PFSK-1 (cell line): Measurements from ENCODE around the gene FBXL13.

Experiments used
- FOXP2 ChIP-seq: optimal IDR thresholded peaks from 2 replicates; pipeline ENCODE3; 2011; ENCODE audit warnings: borderline replicate concordance, control low read depth, inconsistent platforms; ENCODE audit not compliant: insufficient read depth; ENCODE audit errors: extremely low read length, extremely low read depth
- POLR2AphosphoS5 ChIP-seq: IDR thresholded peaks from 2 replicates; pipeline ENCODE4 v1.6.1; 2012; ENCODE audit warnings: low read depth, mild to moderate bottlenecking, control low read depth, low read length, moderate library complexity
- REST ChIP-seq, 2 experiments: IDR thresholded peaks; 2 replicates each; pipeline versions ENCODE4 v1.6.1 to v1.8.0; 2011 to 2012; ENCODE audit warnings: low read depth in 2 of 2, low read length in 2 of 2, control low read depth in 1 of 2, inconsistent platforms in 1 of 2, mild to moderate bottlenecking in 1 of 2, moderate library complexity in 1 of 2; ENCODE audit not compliant: insufficient read depth in 1 of 2
- SIN3A ChIP-seq: IDR thresholded peaks from 2 replicates; pipeline ENCODE4 v1.6.1; 2012; ENCODE audit warnings: mild to moderate bottlenecking, low read length, moderate library complexity, borderline replicate concordance; ENCODE audit not compliant: insufficient read depth
- TAF1 ChIP-seq: IDR thresholded peaks from 2 replicates; pipeline ENCODE4 v1.6.1; 2012; ENCODE audit warnings: low read length, control low read depth, borderline replicate concordance; ENCODE audit not compliant: insufficient read depth

The FBXL13 gene

GRCh38 chr7:103071000-103071399, 3.6 kb downstream of the FBXL13 start:
- TF ChIP-seq TAF1 (no peak), POLR2AphosphoS5 (no peak), SIN3A (no peak), REST (IDR thresholded peaks at IDR 0.05; ENCODE audit: insufficient read depth in 1 of 2, low read depth in 2 of 2, low read length in 2 of 2) (no peak), FOXP2 (no peak)

DNA sequence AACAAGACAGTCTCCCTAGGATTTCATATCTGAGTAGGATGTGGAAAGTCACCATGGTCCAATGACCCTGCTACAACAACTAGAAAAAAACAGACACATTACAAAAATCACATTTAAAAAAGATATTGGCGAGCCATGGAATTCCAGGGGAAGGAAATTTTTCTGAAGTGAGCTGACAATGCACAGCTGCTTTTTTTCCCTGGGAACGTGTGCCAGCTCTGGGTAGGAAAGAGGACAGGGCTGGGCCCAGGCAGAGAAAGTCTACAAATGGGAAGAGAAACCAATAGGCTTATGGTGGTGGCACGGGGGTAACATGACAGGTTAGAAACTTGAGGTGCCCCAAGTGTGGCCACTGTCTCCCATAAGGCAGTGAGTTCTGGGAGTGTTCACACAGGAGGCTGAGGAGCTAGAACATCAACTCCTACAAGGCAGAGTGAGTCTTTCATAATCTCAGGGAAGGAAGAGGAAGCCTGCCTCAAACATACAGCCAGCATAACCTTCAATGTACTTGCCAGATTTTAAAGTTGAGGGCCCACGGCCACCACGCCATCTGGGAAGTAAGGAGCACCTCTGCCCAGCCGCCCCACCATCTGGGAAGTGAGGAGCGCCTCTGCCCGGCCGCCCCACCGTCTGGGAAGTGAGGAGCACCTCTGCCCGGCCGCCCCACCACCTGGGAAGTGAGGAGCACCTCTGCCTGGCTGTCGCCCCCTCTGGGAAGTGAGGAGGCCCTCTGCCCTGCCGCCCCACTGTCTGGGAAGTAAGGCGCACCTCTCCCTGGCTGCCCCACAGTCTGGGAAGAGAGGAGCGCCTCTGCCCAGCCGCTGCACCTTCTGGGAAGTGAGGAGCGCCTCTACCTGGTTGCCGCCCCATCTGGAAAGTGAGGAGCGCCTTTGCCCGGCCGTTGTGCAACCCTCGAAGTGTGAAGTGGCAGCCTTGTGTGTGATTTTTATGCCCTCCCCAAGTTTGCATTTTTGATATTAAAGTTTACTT, 5.9 kb downstream of the FBXL13 start:
- no peak for TF ChIP-seq POLR2AphosphoS5
- TF ChIP-seq REST (IDR thresholded peaks at IDR 0.05; ENCODE audit: insufficient read depth in 1 of 2, low read depth in 2 of 2, low read length in 2 of 2), result no peak
- no peak for TF ChIP-seq FOXP2
- no peak for TF ChIP-seq SIN3A
- no peak for TF ChIP-seq TAF1

DNA sequence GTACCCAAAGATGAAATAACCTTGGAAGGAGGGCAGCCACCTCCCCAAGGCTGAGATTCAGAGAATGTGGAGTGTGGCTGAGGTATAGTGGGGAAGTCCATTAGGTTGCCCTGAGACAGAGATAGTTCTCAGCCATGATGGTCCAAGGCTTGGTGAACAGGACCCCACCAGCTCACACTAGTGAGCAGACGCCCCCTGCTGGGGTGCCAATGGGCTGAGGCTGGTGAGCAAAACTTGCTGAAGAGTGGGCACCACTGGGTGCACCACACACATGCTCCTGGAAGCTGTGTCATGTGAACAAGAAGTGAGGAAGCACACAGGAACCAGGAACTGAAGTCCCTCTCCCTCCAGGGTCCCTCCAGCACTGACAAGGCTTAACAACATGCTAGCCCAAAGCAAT, 8.9 kb downstream of the FBXL13 start:
- TF ChIP-seq REST (IDR thresholded peaks at IDR 0.05; ENCODE audit: insufficient read depth in 1 of 2, low read depth in 2 of 2, low read length in 2 of 2) (no peak), POLR2AphosphoS5 (no peak), FOXP2 (no peak), SIN3A (no peak), TAF1 (no peak)

DNA sequence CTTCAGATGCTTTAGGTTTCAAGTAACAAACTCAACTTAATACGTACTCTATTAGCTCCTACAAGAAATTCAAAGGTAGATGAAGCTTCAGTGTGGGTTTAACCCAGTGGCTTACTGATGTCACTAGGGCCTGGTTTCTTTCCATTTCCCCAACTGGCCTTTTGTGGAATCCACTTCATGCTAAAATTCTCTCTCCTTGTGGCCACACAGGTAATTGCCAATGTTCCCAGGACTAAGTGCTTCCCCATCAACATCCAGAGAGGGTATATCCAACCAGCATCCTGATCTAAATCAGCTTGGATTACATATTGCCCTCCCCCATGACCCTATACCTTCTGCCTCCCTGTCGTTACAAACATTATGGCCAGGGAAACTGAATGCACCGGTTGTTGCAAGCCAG, 10.7 kb downstream of the FBXL13 start:
- TF ChIP-seq FOXP2, result no peak
- TF ChIP-seq TAF1, result no peak
- no peak for TF ChIP-seq REST (IDR thresholded peaks at IDR 0.05; ENCODE audit: insufficient read depth in 1 of 2, low read depth in 2 of 2, low read length in 2 of 2)
- no peak for TF ChIP-seq SIN3A
- no peak for TF ChIP-seq POLR2AphosphoS5
